ENCODE results near the gene PRKCA.
"Not testable (repeated sequence)": the region's sequence is repeated elsewhere in the genome, so short reads cannot be mapped to it uniquely, and the experiment has no call there.

The PRKCA gene

GRCh38 chr17:66445229-66445628, 142.8 kb downstream of the PRKCA start:
- DNase-seq, result no peak

- DNase-seq, result no peak
Observed at GRCh38 chr17:66446419-66446818, 144.0 kb downstream of the PRKCA start.

- DNase-seq, result no peak
Observed at GRCh38 chr17:66447159-66447558, 144.7 kb downstream of the PRKCA start.

GRCh38 chr17:66448026-66448639, 145.7 kb downstream of the PRKCA start:
- no peak for DNase-seq

GRCh38 chr17:66449418-66449977, 147.1 kb downstream of the PRKCA start:
- no peak for DNase-seq

- no peak for DNase-seq
Observed at GRCh38 chr17:66450008-66450851, 147.8 kb downstream of the PRKCA start.

GRCh38 chr17:66450852-66451158, 148.4 kb downstream of the PRKCA start:
- no peak for DNase-seq

- DNase-seq, result no peak
Observed at GRCh38 chr17:66451188-66452149, 149.1 kb downstream of the PRKCA start.

- no peak for DNase-seq
Observed at GRCh38 chr17:66455060-66455459, 152.6 kb downstream of the PRKCA start.

GRCh38 chr17:66457499-66457898, 155.1 kb downstream of the PRKCA start:
- not testable (repeated sequence) for DNase-seq

- no peak for DNase-seq
Observed at GRCh38 chr17:66458782-66459181, 156.4 kb downstream of the PRKCA start.

- DNase-seq, result no peak
Observed at GRCh38 chr17:66459811-66460270, 157.4 kb downstream of the PRKCA start.

GRCh38 chr17:66460558-66460957, 158.1 kb downstream of the PRKCA start:
- no peak for DNase-seq

- no peak for DNase-seq
Observed at GRCh38 chr17:66461343-66461995, 159.1 kb downstream of the PRKCA start.

- DNase-seq, result no peak
Observed at GRCh38 chr17:66462010-66462409, 159.6 kb downstream of the PRKCA start.

- DNase-seq, result no peak
Observed at GRCh38 chr17:66464921-66465320, 162.5 kb downstream of the PRKCA start.

- DNase-seq, result no peak
Observed at GRCh38 chr17:66465701-66466100, 163.3 kb downstream of the PRKCA start.

GRCh38 chr17:66466106-66466820, 163.8 kb downstream of the PRKCA start:
- DNase-seq, result no peak

- DNase-seq, result no peak
Observed at GRCh38 chr17:66466840-66467367, 164.5 kb downstream of the PRKCA start.

- no peak for DNase-seq
Observed at GRCh38 chr17:66467766-66468165, 165.4 kb downstream of the PRKCA start.

Measured in effector CD8-positive, alpha-beta T cell (primary cell).